ENCODE measurements around the gene GNA12. TPM values are rescaled to one million over a fixed set of nuclear protein-coding genes. Genes with fewer than 3 reads are reported as not detected.

Gene GNA12
- total and polyA plus RNA-seq, 9 of the 15 experiments (the other 6 are each of a cell fraction or from before 2014, with no cell fraction given) = 0.65 to 32.7 (median 9.6) TPM

DNA sequence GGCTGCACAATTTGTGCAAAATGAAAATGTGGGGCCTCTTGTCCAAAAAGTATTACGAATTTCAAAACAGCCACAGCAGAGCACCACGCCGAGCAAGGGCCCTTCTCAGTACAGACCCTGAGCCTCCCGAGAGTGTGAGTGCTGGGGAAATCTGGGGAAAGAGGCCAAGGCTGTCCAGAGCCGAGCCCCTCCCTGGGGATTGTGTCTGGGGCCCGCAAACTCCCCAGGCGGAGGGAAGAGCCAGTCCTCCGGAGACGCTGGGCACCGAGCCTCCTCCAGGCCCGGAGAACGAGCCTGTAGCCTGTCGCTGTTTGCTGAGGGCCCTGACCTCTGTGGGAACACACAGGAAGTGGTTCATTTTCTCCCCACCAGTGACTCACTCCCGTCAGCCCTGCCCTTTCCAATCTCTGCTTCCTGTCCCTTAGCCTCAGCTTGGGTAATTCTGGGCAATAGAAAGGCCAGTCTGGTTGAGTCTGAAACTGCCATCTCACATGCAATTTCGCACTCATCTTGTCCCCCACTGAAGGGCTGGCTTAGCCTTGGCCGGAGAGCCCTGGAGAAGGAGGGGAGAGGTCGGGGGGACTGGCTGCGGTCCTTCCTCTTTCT lies 19.5 kb upstream of the GNA12 start (continued):
- TF ChIP-seq, protein P1, sequence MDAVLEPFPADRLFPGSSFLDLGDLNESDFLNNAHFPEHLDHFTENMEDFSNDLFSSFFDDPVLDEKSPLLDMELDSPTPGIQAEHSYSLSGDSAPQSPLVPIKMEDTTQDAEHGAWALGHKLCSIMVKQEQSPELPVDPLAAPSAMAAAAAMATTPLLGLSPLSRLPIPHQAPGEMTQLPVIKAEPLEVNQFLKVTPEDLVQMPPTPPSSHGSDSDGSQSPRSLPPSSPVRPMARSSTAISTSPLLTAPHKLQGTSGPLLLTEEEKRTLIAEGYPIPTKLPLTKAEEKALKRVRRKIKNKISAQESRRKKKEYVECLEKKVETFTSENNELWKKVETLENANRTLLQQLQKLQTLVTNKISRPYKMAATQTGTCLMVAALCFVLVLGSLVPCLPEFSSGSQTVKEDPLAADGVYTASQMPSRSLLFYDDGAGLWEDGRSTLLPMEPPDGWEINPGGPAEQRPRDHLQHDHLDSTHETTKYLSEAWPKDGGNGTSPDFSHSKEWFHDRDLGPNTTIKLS (IDR thresholded peaks at IDR 0.05; ENCODE audit: borderline replicate concordance, low read depth) = no peak
- TF ChIP-seq ZNF41 (CRISPR knock-in tag; conservative IDR thresholded peaks at IDR 0.05) (no peak), FOXO4 (CRISPR knock-in tag; IDR thresholded peaks at IDR 0.05) (no peak), E2F8 (IDR thresholded peaks at IDR 0.05; ENCODE audit: low read depth, partially characterized antibody) (no peak), PCBP2 (IDR thresholded peaks at IDR 0.05; ENCODE audit: low read depth, low read length, poor library complexity, severe bottlenecking) (no peak), ESRRB (CRISPR knock-in tag; IDR thresholded peaks at IDR 0.05; ENCODE audit: borderline replicate concordance) (no peak), ZNF347 (CRISPR knock-in tag; IDR thresholded peaks at IDR 0.05; ENCODE audit: low read depth) (no peak), CHAMP1 (IDR thresholded peaks at IDR 0.05) (no peak), ZBTB8A (IDR thresholded peaks at IDR 0.05; ENCODE audit: partially characterized antibody) (no peak), E2F6 (IDR thresholded peaks at IDR 0.05; ENCODE audit: borderline replicate concordance in 1 of 2, extremely low read depth in 1 of 2, insufficient read depth in 1 of 2, insufficient read length in 1 of 2, low read depth in 1 of 2, low read length in 1 of 2, poor library complexity in 1 of 2, severe bottlenecking in 1 of 2) (peak in 1 of 2 experiments; percentile 60), MTA2 (IDR thresholded peaks at IDR 0.05; ENCODE audit: low read depth) (peak; percentile 44; the same call in 1 of the 2 replicates), RBM14 (IDR thresholded peaks at IDR 0.05; ENCODE audit: borderline replicate concordance, insufficient read depth, low read depth, low read length) (no peak), SMC3 (conservative IDR thresholded peaks at IDR 0.05; ENCODE audit: insufficient read depth, low read depth, low read length) (no peak), BCOR (IDR thresholded peaks at IDR 0.05) (0 out of 2 replicates have a peak, but pooled peaks have one; percentile 36), JUND (IDR thresholded peaks at IDR 0.05; ENCODE audit: borderline replicate concordance, low read depth, low read length) (peak; percentile 96), JUND (tag; IDR thresholded peaks at IDR 0.05; ENCODE audit: borderline replicate concordance, low read depth, low read length) (peak; percentile 90; the same call in 2 of the 3 replicates), ZNF77 (CRISPR knock-in tag; IDR thresholded peaks at IDR 0.05) (no peak), NUFIP1 (IDR thresholded peaks at IDR 0.05; ENCODE audit: partially characterized antibody) (no peak)

Measured in K562 (cell line).